HG02852 (cell line): Measurements from ENCODE around the gene VWA3B.
"Not testable (repeated sequence)": the region's sequence is repeated elsewhere in the genome, so short reads cannot be mapped to it uniquely, and the experiment has no call there.

Experiments used
- ATAC-seq: cut with Tn5 transposase; IDR thresholded peaks from one replicate; pipeline ENCODE4 v1.9.1; 2021; ENCODE audit warnings: mild to moderate bottlenecking, moderate library complexity; ENCODE audit not compliant: unreplicated experiment

The VWA3B gene

GRCh38 chr2:98295721-98296414 is 208.9 kb downstream of the VWA3B start:
- no peak for ATAC-seq

- no peak for ATAC-seq
Measured at GRCh38 chr2:98296440-98296839, 209.5 kb downstream of the VWA3B start.

DNA sequence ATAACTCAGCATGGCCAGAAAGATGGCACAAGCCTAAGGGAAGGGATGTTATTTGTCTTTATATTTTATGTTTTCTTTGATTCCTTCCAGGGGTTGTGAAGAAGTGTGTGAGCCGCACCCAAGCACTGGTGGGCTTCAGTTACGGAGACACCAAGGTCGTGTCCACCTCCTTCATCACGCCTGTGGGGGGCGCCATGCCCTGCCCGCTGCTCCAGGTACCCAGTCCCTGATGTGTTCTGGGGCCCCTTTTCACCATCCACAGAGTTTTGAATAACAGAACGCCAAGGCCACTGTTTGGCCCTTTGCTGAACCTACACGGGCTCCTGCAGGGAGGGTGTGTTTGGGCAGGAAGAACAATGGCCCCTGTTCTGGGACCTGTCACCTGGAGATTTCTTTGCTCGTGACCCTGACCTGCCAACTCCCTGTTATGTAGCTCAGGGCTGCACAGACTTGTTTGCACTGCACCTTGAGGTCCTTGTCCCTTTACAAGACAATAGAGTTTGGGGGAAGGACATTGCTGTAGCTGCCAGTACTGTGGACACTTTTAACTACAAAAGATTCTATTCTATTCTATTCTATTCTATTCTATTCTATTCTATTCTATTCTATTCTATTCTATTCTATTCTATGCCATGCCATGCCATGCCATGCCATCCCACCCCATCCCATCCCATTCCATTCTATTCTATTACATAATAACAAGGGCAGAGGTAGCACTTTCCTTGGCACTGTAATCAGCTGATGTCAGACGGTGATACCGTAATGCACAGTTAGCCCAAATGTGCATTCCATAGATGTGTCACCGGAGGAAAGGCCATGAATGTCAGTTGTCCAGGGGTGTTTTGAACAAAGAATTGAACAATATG is 211.1 kb downstream of the VWA3B start:
- no peak for ATAC-seq

GRCh38 chr2:98298683-98299164 is 211.8 kb downstream of the VWA3B start:
- ATAC-seq, result no peak

DNA sequence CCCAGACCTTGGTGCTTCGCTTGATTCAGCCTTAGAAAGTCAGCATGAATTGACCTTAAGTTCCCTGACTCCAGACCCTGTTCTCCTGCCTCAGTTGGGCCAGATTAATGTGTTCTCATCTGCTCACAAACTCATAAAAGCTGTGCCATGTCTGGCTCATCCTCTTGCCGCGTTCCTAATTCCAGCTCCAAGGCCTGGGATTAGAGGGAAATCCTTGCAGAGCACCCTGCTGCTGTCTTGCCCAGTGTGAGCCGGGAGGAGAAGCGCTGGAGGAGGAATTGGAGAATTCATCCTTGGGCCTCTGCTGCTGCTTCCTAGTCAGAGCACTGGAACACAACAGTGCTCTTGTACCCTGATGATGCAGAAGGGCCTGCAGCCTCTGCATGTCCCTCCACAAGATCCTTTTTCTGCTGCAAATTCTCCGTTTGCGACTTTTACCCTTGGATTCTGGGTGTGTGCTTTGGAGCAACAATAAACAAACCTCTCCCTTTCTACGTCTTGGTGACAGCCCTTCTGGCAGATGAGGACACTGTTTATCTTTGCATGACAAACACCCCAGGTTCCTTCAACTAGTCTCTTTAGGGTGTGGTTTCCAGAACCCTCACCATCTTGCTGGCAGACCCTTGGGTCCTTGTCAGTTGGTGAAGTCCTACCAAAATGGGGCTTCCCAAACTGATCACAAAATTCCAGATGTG is 212.4 kb downstream of the VWA3B start:
- no peak for ATAC-seq

DNA sequence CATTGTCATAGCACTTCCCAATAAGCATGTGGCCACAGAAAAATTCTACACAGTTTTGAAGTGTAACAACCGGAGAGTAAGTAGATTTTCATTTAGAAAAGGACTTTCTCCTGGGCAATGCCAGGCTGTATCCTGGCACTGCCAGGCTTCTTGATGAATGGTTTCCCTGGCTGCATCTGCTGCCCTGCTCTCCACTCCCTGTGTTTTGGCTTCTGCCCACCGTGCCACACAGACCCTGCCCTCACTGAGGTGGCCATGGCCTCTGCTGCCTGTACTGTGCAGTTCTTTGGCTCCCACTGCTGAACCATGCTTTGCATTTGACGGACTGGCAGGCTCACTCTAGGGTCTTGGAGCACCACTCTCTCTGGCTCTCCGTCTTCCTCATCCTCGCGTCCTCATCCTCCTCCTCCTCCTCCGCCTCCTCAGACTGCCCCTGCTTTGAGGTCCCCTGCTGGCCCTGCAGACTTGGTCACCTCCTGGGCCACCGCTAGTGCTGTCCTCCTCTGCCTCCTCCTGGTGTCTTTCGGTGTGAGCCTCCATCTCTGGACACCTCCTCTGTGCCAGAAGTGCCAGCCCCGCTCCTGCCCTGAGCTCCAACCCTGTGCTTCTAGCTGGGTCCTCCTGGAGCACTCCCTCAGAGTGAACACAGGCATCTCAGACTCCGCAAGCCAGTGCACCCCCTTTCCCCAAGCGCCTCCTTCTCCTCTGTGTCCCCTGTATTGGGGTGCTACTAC is 213.3 kb downstream of the VWA3B start:
- no peak for ATAC-seq

DNA sequence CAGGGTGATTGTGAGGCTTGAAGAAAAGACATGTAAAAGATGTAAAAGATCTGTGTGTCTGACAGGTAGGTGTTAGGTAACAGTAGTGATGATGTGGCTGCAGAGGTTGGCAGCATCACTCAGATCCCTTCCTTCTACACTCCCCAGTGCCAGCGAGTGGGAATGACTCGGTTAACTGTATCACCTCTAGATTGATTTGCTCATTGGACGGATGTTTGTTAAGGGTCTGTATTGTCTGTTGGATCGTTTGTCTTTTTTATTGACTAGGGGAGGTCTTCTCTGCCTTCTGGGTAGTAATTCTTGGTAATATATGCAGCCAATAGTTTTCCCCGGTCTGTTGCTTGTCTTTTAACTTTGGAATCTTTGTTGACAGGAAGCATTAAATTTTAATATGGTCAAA is 214.5 kb downstream of the VWA3B start:
- ATAC-seq, result no peak

GRCh38 chr2:98307131-98307696 is 220.2 kb downstream of the VWA3B start:
- not testable (repeated sequence) for ATAC-seq

DNA sequence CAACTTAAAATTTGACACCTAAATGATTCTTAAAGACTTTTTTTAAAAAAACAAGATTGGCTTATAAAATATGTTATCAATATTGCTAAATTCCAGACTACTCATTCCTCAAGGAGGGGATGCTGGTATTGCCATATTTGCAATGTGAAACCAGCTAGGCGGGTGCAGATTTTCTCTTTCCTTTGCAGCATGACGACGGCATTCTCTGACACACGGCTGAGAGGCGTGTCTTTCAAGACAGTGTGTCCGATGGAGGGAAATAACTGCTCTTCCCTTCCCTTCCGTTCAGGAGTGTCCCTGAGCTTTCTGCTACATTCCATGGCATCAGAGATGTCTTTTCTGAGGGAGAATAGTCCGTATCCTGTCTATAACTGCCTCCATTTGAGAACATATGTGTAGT is 221.1 kb downstream of the VWA3B start:
- no peak for ATAC-seq

GRCh38 chr2:98308532-98308931 is 221.6 kb downstream of the VWA3B start:
- ATAC-seq, result no peak

GRCh38 chr2:98309580-98309979 is 222.6 kb downstream of the VWA3B start:
- no peak for ATAC-seq

DNA sequence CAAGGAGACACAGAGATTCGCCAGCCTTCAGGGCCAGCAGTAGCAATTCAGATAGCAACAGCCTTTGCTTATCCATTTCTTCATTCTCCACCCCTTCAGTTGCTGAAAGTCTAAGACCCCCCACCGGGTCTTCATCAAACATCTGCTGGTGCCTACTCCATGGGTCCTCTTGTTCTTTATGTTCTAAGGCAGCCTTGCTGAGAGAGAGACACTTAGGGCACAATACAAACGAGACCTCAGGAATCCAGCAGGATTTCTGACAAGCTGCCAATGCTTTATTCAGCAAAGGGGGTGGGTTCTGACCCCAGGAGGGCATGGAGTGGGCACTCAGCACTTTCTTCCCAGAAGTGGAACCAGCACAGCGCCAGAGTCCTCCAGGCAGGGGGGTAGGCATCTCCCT is 223.0 kb downstream of the VWA3B start:
- no peak for ATAC-seq

DNA sequence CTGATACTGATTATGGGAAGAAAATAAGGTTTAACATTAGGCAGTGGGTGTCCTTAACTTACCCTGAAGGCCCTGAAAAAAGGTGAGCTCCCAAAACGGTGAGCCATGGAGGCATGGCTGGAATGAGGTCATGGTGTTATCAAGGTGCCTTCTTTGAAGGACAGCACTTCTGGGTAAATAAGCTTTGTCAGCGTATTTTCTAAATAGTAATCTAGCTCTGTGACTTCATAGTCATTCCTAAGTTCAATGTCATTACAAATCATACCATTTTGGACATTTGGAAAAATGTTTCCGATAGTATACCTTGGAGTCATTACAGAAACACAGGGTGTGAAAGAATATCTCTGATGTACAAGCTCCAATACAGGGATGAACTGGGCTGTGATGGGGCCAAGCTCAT is 224.1 kb downstream of the VWA3B start:
- no peak for ATAC-seq

GRCh38 chr2:98311771-98312545 is 225.0 kb downstream of the VWA3B start:
- ATAC-seq, result no peak

DNA sequence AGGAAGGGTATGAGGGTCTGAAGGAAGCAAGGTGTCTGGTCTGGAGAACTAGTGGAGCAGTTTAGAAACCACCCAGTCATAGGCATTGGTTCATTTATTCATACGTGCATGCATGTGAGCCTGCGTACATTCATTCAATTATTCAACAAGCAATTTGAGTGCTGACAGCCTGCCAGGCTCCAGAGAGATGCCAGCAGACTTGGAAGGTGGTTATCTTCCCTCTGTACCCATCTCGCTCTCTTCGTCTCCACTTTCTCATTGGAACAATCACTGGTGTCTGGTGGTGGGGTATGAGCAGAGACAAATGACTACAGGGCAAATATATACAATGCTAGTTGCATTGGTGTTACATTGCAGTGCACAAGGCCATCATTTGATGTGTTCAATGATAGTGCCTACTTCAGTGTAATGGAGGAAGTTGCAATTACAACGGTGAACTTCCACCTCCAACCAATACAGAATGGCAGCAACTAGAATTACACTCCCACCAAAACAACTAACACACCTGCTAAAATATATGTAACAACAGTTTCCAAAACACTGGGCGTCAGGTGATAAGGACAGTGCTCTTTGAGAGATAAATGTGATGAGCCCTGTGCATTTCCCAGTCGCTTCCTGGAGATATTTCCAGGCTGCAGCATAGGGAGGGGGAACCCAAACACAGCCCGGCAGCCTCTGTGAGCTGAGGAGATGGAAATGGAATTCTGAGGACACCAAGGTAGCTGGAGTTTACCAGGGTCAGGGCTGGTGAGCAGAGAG is 226.7 kb downstream of the VWA3B start:
- ATAC-seq, result no peak

GRCh38 chr2:98314251-98314650 is 227.3 kb downstream of the VWA3B start:
- ATAC-seq, result no peak

GRCh38 chr2:98315957-98316356 is 229.0 kb downstream of the VWA3B start:
- no peak for ATAC-seq

DNA sequence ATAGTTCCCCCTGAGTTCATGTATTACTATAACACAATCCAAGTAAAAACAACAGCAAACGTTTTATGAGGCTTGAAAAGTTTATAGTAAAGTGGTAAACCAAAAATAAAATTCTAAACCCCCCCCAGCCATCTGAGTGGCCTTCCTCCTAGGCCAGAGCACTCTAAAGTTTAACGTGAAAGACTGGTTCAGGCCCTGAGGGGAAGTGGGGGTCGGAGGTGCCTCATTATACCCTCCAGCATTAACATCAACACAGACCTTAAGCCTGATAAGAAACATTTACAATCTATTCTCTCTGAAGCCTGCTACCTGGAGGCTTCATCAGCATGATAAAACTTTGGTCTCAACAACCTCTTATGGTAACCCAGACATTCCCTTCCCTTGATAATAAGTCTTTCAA is 230.2 kb downstream of the VWA3B start:
- no peak for ATAC-seq

DNA sequence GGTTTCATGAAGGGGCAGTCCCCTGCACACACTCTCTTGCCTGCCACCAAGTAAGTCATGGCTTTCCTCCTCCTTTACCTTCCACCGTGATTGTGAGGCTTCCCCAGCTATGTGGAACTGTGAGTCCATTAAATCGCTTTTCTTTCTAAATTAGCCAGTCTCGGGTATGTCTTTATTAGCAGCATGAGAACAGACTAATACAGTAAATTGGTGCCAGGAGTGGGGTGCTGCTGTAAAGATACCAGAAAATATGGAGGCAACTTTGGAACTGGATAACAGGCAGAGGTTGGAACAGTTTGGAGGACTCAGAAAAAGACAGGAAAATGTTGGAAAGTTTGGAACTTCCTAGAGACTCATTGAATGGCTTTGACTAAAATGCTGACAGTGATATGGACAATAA is 233.2 kb downstream of the VWA3B start:
- not testable (repeated sequence) for ATAC-seq
